ENCODE results near the gene EDC3.

The EDC3 gene

DNA sequence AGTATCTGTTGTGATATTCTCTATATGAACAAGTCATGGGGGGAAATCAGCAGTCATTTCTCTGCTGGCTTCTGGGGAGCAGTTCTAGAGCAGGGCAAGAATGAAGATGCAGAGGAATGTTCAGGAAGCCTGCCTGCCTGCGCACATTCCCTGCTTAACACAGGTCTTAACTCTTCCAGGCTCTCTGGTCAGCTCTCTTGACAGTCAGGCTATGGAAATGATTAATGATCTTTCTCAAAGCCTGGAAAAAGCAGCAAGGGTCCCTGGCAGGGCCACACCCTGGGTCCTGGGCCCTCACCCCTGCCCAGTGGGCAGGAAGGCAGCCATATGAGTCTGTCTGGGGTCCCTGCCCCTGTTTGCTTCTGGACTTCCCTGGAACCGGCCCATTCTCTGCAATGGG is 111.6 kb downstream of the EDC3 start:
- no peak for DNase-seq

Measured in right kidney (tissue), 1 donor.